ENCODE measurements around the gene KDM4C.

KDM4C gene

GRCh38 chr9:6870149-6870548, 112.4 kb downstream of the KDM4C start:
- DNase-seq (ENCODE audit: low spot score) = no peak
- TF ChIP-seq CTCF (IDR thresholded peaks at IDR 0.05; ENCODE audit: extremely low read depth, missing control alignments) = no peak

GRCh38 chr9:6870650-6871477, 113.1 kb downstream of the KDM4C start:
- no peak for DNase-seq (ENCODE audit: low spot score)
- TF ChIP-seq CTCF (IDR thresholded peaks at IDR 0.05; ENCODE audit: extremely low read depth, missing control alignments) = no peak

- DNase-seq (ENCODE audit: low spot score) = no peak
- TF ChIP-seq CTCF (IDR thresholded peaks at IDR 0.05; ENCODE audit: extremely low read depth, missing control alignments) = no peak
Measured at GRCh38 chr9:6873857-6874256, 116.1 kb downstream of the KDM4C start.

GRCh38 chr9:6876195-6876894, 118.6 kb downstream of the KDM4C start:
- DNase-seq (ENCODE audit: low spot score) = no peak
- TF ChIP-seq CTCF (IDR thresholded peaks at IDR 0.05; ENCODE audit: extremely low read depth, missing control alignments) = no peak

GRCh38 chr9:6877671-6878161, 119.9 kb downstream of the KDM4C start:
- no peak for TF ChIP-seq CTCF (IDR thresholded peaks at IDR 0.05; ENCODE audit: extremely low read depth, missing control alignments)
- no peak for DNase-seq (ENCODE audit: low spot score)

GRCh38 chr9:6880626-6881025, 122.9 kb downstream of the KDM4C start:
- no peak for TF ChIP-seq CTCF (IDR thresholded peaks at IDR 0.05; ENCODE audit: extremely low read depth, missing control alignments)
- no peak for DNase-seq (ENCODE audit: low spot score)

GRCh38 chr9:6884101-6884500, 126.3 kb downstream of the KDM4C start:
- no peak for TF ChIP-seq CTCF (IDR thresholded peaks at IDR 0.05; ENCODE audit: extremely low read depth, missing control alignments)
- DNase-seq (ENCODE audit: low spot score) = no peak

Measured in GM20000 (cell line).